DMS 273 (cell line): Measurements from ENCODE around the gene CREG1.
A peak's percentile ranks its signal among the peaks of the same experiment; 100 is the strongest.
"Not testable (repeated sequence)": the region's sequence is repeated elsewhere in the genome, so short reads cannot be mapped to it uniquely, and the experiment has no call there.

ENCODE experiments used
- DNase-seq: peaks from one replicate; lab custom pipeline; 2025; ENCODE audit not compliant: unreplicated experiment; lab: John Stamatoyannopoulos, UW

CREG1 gene

DNA sequence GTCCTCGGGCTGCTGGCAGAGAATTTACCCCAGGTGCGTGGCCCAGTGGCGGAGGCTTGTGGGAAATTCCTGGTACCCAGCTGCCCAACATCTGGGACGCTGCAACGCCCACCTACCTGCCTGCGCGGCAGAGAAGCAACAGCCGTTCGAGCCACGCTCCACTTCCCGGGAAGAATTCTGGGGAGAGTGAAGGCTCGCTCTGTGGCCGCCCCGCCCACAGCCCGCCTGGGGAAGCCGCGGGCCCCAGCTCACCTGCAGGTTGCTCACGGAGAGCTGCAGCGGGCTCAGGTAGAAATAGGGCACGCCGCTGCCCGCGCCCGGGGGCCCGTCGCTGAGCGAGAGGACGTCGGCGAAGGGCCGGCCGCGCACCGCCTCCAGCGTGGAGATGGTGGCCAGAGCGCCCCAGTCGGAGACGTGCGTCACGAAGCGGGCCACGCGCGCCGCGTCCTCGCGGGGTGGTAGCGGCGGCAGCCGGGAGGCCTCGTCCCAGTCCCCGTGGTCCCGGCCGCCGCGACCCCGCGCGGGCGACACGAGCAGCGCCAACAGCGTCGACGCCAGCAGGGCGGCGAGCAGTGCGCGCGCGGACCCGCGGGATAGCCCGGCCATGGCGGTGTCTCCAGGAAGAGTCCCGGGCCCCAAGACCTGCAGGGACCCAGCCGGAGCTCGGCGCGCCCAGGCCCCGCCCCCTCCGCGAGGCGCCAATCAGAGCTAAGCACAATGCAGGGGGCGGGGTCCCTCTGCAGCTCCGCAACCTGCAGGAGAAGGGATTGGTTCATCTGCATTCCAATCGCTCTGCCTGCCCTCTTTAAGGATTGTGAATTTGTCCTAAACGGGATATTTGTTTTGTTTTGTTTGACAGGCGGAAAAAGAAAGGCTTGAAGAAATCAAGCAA, at the start of gene CREG1:
CREG1 (minus strand) TSS at position 627 of the 892 bp plus-strand sequence.
- peak; percentile 97 for DNase-seq

DNA sequence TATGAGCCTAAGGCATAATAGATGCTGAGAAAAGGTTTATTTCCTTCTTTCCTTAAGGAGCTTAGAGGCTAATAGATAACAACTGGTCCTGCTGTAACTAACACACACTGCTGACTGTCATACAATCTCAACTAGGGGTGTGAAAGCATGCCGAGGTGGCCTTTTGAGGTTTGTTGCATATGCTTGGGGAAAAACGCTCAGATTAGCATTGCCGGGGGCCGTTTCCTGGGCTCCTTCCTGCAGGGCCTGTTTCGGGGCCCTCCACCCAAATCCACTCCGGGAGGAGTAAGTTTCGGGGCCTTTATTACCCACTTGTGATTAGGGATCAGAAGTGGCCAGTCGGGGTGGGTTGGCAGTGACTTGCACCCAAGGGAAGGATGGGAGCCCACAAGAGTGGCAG, 49.3 kb upstream of the CREG1 start:
- no peak for DNase-seq

DNA sequence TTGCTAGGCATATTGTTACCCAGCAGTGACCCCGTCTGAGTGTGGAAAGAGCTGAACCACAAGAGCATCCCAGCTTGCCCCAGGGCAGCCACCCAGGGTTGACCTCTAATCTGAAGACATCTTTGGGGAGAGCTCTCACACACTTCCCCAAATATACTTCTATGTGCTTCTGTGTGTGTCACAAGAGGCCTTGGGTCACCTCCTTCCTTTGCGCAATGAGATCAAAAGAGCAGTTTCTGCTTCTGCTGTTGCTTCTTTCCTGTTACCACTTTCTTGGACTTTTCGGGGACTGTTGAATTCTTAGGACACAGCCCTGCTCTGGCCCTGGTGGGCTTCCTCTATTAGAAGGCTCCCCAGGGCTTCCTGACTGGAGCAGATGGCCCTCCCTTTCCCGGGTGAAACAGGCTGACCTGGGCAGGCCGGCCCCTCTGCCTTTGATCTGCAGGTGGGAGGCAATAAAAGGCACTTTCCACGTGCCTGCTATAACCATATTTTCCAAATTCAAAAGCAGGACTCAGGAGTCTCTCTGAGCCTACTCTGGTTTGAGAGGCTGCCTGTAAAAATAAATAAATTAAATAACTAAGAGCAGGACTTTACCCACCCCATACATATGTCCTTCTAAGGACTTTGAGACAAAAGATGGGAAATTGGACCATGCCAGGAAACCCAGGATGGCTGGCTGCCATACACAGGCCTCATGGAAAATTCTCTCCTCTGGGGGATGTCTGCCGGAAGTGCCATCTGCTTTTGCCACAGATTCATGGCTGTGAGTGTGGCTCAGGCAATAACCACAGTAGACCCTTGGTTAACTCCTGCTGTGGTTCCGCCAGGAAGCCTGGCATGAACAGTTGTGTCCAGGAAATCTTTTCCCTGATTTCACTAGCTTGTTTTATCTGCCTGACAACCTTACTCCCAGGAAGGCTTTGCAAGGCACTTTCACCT, 48.2 kb upstream of the CREG1 start:
- DNase-seq = peak; percentile 63

- peak; percentile 52 for DNase-seq
These were observed 46.5 kb upstream of the CREG1 start for GRCh38 chr1:167599957-167600581.

GRCh38 chr1:167594822-167595221, 41.3 kb upstream of the CREG1 start:
- DNase-seq = peak; percentile 24

GRCh38 chr1:167593860-167594259, 40.3 kb upstream of the CREG1 start:
- no peak for DNase-seq

GRCh38 chr1:167592475-167592874, 38.9 kb upstream of the CREG1 start:
- DNase-seq = no peak

DNA sequence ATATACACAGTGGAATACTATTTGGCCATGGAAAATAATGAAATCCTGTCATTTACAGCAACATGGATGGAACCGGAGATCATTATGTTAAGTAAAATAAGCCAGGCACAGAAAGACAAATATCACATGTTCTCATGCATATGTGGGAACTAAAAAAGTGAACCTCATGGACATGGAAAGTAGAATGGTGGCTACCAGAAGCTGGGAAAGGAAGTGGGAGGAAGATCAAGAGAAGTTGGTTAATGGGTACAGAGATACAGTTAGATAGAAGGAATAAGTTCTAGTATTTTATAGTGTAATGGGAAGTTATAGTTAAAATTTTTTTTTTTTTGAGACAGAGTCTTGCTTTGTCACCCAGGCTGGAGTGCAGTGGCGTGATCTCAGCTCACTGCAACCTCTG, 34.8 kb upstream of the CREG1 start:
- DNase-seq = no peak

- no peak for DNase-seq
These were observed 34.3 kb upstream of the CREG1 start for GRCh38 chr1:167587872-167588271.

GRCh38 chr1:167587342-167587741, 33.8 kb upstream of the CREG1 start:
- DNase-seq = no peak

DNA sequence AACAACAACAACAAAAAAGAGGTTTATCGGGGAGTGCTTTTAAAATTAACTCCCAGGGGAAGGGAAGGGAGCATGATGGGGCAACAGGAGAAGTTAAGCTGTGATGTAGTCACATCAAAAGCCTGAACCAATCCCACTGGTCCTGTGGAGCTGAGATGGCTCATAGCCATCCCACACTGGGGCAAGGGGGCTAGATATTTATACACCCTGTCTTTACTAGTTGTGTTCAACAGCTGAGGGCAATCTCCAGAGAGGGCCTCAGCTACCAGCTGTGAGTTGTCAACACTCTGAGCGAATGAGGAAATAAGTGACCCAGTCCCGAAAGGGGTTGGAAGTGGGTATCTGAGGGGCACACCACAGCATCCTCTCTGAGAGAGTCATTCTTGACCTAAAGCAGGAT, 31.0 kb upstream of the CREG1 start:
- no peak for DNase-seq

DNA sequence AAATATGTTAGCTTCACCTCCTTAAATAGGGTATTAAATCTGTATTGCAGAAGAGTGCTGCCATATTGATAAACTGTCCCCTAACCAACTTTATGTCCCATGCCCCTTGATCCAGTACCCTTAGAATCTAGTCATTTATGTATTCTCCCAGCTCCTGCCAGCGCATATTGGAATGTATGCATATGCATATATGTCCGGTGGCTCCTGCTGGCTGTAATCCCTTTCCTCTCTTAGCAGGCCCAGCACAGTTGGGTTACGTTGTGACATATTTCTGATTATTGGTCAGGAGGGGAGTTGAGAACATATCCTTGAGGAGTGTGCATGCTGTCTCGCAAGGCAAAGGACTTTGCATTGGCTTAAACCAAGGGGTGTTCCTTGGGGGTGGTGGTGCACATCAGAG, 29.2 kb upstream of the CREG1 start:
- no peak for DNase-seq

GRCh38 chr1:167582064-167582463, 28.5 kb upstream of the CREG1 start:
- no peak for DNase-seq

DNA sequence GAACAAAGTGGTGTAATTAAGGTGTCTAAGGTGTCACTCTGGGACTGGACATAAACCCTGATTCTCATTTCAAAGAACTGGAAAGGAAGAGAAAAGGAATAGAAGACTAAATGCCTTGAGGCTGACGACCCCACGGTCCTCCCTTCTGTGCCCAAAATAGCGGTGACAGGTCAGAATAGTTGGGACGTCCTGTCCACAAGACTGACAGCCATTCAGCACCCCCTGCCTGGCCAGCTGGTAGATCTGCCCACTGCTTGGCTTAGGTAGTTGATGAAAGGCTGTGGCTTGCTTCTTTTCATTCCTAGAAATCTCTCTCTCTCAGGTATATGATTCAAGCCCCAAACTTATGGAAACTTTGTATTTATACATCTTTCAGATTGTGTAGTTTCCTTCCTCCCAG, 26.4 kb upstream of the CREG1 start:
- DNase-seq = no peak

DNA sequence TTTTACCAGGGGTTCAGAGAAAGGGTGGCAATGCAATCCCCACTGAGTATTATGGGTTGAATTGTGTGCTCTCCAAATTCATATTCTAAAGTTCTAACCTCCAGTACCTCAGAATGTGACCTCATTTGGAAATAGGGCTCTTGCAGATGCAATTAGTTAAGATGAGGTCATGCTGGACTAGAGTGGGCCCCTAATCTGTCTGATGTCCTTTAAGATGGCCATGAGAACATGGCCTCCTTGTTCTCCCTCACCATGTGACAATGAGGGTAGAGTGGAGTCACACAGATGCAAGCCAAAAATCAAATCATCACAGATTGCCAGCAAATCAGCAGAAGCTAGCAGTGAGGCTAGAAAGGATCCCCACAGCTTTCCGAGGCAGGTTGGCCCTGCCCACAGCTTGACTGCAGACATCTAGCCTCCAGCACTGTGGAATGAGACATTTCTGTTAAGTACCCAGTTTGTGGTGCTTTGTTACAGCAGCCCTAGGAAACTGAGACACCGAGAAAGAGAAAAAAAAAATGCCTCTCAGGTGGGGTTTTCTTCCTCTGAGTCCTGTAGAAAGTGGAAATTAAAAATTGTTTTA, 25.5 kb upstream of the CREG1 start:
- no peak for DNase-seq

DNA sequence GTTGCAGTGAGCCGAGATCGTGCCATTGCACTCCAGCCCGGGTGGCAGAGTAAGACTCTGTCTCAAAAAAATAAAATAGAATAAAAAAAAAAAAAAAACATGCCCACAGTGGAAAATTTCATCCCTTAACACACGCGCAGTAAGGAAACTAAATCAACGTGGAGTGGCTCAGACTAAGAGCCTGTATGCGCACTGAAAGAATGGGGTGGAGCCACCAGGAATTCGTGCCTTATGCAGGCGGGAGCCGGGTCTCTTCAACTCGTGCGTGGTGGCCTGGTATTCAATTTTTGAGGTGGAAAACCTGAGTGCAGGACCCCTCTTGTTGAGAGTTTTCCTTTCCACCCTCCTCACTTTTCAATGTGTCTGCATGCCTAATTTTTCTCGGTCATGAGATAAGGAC, 22.1 kb upstream of the CREG1 start:
- no peak for DNase-seq

GRCh38 chr1:167573035-167573434, 19.5 kb upstream of the CREG1 start:
- no peak for DNase-seq

- DNase-seq = not testable (repeated sequence)
These were observed 17.1 kb upstream of the CREG1 start for GRCh38 chr1:167570712-167571111.

DNA sequence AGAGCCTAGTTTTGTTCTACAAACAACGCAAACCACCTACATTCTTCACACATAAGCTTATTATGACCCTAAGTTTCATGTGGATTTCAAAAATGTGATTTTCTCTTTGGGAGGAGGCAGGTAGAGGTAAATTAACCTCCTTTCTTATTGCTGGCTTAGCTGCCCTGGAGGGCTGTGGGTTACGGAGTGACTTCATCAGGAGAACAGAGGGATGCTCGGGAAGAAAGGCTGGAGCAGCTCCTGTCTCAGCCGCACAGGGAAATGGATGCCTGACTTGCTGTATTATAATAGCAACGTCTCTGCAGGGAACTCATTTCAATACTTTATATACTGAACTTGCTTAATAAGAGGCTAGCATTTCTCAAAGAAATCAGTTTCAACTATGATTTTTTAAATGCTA, 14.1 kb upstream of the CREG1 start:
- DNase-seq = no peak

GRCh38 chr1:167566766-167567165, 13.2 kb upstream of the CREG1 start:
- no peak for DNase-seq

- DNase-seq = no peak
These were observed 12.4 kb upstream of the CREG1 start for GRCh38 chr1:167565922-167566321.
